Gastrocnemius medialis (tissue), 4 donors: ENCODE results near the gene SPIRE1.

Experiments used
- CTCF ChIP-seq, 5 experiments: fragments of 450-650 bp in 3 of 5; fragments of 200-600 bp in 2 of 5; sonication (generic) in 2 of 5; IDR thresholded peaks in 4 of 5; conservative IDR thresholded peaks in 1 of 5; 1 replicate in 4 of 5; 2 replicates in 1 of 5; pipeline ENCODE4 v1.5.1; 2016 to 2019; ENCODE audit warnings: antibody characterized with exemption in 5 of 5, mild to moderate bottlenecking in 3 of 5, moderate library complexity in 3 of 5
- POLR2A ChIP-seq, 2 donors: fragments of 450-650 bp; IDR thresholded peaks; one replicate each; pipeline ENCODE4 v1.6.1; 2017; ENCODE audit warnings: antibody characterized with exemption in 2 of 2, mild to moderate bottlenecking in 2 of 2, moderate library complexity in 2 of 2

GRCh38 chr18:12432881-12433280 lies 225.0 kb downstream of the SPIRE1 start:
- no peak for TF ChIP-seq CTCF (IDR thresholded peaks at IDR 0.05 in 4 of 5, conservative IDR thresholded peaks at IDR 0.05 in 1 of 5)
- no peak for TF ChIP-seq POLR2A (IDR thresholded peaks at IDR 0.05)
